Measurements from ENCODE around the gene TTC6.

DNA sequence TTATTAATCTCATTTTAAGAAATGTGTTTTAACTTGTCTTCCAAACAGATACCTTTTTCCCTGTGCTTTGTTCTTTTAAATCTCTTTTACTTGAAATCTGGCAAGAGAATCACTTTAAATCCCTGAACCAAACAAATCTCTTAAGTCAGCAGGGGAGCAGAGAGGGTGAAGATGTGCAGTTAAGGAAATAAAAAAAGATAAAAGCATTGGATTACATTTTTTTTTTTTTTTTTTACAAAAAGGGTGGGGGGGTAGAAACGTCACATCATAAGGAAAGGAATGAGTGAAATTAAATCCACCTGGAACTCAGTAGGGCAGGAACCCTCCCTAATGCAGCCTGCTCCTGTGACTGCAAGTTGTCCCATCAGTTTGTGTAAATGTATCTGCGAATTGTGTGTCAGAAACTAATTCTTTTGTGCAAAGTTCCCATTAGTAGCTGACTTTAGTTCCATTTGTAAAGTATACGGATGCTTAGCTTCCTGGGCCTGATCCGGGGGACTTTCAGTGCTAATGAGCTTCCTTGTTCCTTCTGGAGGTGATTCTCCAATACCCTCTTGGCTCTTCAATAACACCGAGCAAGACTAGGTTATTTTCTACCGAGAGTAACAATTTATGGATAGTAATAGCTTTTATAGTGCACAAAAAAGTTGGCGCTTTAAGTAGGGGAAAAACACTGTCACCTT, 1.5 kb downstream of the TTC6 start:
- TF ChIP-seq POLR2A (IDR thresholded peaks at IDR 0.05) (no peak), CTCF (IDR thresholded peaks at IDR 0.05 in 4 of 5, conservative IDR thresholded peaks at IDR 0.05 in 1 of 5) (no peak)

All from gastrocnemius medialis (tissue), 4 donors.